Measurements from ENCODE around the gene TLE4.

The TLE4 gene

GRCh38 chr9:79572032-79572607, 355 bp downstream of the TLE4 start:
- peak; percentile 22 for DNase-seq (ENCODE audit: low spot score)

DNA sequence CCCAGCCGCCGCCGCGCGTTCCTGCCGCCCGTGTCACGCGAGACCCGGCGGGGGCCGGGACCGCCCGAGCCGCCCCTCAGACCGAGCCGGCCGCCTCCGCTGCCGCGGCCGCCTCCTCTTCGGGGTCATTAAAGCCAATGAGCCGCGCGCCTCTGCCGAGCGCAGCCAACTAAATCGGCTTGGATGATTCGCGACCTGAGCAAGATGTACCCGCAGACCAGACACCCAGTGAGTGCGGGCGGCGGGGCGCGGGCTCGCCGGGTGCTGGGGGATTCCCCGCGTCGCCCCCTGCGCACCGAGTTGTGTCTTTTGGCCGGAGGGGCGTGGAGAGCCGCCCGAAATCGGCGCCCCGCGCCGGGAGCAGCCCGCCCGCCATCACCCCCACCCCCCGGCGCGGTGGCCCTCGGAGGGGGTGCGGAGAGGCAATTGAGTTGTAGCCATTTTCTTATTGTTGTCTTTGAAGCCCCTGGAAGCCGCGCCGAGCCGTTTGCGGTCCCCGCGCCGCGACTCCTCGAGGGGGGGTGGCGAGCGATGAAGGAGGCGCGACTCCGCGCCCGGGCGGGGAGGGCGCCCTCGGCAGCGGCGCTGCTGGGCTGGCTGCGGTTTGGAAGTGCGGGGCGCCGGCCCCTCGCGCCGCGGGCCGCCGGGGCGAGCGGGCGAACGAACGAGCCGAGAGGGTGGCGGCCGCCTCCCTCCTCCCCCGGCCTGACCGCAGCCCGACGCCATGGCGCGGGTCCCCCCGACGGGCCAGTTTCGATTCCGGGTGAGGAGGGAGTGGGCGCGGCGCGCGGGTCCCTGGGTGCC, 1.0 kb downstream of the TLE4 start:
- peak; percentile 9 for DNase-seq (ENCODE audit: low spot score)

- no peak for DNase-seq (ENCODE audit: low spot score)
These were observed 1.7 kb downstream of the TLE4 start for GRCh38 chr9:79573412-79573923.

DNA sequence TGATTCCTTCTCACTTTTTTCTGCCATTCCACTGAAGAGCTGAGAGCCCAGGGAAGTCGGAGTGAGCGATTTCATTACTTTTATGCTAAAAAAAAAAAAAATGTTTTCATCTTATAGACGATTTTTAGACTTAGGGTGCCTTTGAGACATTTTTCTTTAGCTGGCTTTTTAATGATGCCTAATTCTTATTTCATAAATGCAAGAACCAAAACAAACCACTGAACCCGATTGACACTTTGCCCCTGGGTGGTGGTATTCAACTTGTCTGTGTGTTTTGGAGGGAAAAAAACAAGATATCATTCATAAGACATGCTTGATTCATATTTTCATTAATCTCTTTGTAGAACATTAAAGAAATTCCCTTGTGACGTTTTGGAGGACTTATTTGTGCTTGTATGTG, 2.4 kb downstream of the TLE4 start:
- DNase-seq (ENCODE audit: low spot score): no peak

DNA sequence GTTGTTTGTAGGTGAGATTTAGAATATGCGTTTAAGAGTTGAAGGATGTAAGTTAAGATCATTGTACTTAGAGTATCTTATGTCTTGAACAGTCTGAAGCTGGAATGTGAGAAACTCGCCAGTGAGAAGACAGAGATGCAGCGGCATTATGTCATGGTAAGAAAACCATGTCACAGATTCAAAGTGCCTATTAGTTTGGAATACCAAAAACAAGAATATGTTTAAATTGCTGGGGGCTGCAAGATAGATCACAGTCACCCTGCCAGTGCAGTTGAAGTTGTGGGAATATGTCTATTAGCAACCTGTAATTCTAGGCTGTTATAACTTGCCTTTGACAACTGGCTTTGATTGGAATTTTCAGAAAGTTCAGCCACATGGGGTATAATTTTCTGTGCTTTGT, 3.0 kb downstream of the TLE4 start:
- DNase-seq (ENCODE audit: low spot score): no peak

DNA sequence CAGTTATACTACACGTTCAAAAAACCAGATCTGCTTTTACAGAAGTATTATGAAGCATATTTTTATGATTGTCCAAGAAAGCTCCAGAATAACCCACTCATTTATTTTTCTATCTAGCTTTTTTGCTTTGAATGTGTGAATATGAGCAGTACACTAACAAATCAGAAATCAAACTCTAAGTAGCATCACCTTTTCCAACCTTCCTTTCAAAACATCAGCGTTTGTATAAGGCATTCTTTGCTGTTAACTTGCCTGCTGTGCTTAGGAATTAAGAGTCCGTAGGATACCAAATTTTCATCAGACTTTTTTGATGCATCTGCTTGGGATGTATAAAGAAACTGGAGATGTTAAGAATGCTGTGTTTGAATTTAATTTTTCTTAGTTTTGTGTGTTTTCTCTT, 3.8 kb downstream of the TLE4 start:
- no peak for DNase-seq (ENCODE audit: low spot score)

- DNase-seq (ENCODE audit: low spot score): no peak
These were observed 6.4 kb downstream of the TLE4 start for GRCh38 chr9:79577969-79578723.

- no peak for DNase-seq (ENCODE audit: low spot score)
These were observed 7.1 kb downstream of the TLE4 start for GRCh38 chr9:79578891-79579290.

DNA sequence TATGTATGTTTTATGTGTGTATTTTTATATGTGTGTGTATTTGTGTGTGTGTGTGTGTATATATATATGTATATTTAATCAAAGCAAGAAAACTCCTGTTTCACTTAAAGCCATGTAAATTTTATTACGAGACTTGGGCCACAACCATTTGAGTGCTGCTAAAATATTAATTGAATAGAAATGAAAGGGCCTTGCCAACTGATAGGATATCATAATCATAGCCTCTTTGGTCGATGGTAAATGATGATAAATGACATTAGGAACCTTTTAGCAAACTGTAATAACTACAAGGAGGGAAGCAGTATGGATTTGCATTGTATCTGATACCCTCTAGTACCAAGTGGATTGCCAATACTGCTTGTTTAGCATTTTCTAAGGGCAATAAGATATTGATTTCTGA, 7.9 kb downstream of the TLE4 start:
- no peak for DNase-seq (ENCODE audit: low spot score)

- DNase-seq (ENCODE audit: low spot score): no peak
These were observed 8.3 kb downstream of the TLE4 start for GRCh38 chr9:79580055-79580454.

GRCh38 chr9:79581388-79581787, 9.6 kb downstream of the TLE4 start:
- peak; percentile 14 for DNase-seq (ENCODE audit: low spot score)

- no peak for DNase-seq (ENCODE audit: low spot score)
These were observed 10.0 kb downstream of the TLE4 start for GRCh38 chr9:79581794-79582193.

DNA sequence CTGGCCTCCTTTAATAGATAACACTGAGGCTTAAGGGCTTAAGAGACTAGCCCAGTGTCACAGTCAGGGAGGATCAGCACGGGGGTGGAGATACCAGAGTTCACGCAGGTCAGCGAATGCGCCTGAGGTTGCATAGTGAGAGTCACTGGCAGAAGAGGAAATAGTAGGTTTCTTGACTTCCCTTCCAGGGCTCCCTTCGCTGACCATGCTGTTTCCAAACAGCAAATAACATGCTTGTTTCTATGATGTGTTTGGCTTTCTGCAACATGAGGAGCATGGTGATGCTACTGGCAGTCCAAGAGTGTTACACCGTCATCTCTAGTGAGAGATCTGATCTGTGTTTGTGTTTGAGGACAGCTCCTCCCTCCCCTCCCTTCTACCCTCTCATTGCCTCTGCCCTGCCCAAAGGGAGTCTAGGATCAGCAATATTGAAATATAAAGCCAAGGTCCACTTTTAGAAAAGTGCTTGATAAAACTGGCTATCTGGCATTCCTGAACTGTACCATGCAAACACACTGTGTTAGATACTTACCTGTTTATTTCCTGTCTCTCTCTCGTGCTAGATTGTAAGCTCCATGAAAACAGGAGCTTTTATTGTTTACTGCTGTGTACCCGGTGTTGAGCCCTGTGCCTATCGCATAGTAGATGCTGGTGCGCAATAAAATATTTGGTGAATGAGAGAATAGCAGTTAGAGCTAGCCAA, 12.3 kb downstream of the TLE4 start:
- peak; percentile 8 for DNase-seq (ENCODE audit: low spot score)

- DNase-seq (ENCODE audit: low spot score): no peak
These were observed 12.9 kb downstream of the TLE4 start for GRCh38 chr9:79584655-79584982.

DNA sequence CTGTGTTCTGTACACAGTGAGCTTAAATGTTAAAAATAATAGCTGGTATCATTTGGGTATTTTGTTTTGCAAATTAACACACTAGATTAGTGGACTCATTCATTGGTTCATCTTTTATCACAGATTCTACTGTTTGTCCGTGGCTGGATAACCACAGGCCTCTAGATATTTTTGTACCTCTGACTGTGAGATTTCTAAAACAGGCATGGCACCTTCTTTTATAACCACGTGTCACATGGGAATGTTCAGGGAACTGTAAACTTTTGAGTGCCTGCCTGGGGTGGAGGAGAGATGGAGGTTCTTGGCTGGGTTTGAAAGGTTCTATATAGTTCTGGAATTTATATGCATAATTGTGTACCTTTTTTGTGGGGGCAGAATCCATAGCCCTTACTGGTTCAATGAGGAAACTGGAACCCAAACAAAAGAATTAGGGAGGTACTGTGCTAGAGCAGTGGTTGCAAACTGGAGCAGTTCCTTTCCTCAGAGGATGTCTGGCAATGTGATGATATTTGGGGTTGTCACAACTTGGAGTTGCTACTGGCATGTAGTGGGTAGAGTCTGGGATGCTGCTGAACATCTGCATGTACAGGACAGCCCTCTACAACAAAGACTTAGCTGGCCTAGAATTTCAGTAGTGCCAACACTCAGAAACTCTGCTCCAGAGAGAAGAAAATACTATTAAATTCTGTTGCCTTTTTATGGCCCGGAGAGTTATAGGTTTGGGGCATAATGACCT, 16.9 kb downstream of the TLE4 start:
- no peak for DNase-seq (ENCODE audit: low spot score)

DNA sequence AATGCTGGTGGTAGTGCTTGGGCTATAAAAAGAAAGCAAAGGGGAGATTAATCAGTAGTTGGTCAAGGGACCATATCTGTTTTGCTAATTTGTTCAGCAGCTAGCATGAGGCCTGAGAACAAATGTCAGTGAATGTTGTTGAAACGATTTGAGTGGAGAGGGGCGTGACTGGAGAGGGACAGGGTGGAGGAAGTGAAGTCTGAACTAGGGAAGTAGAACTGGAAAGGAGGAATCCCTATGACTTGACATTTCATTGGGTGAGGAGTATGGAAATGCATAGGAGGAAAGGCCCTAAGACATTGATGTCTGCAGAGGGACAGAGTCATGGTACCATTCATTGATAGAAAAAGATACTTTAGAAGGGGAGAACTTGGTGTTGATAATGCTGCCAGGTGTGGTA, 19.7 kb downstream of the TLE4 start:
- no peak for DNase-seq (ENCODE audit: low spot score)

DNA sequence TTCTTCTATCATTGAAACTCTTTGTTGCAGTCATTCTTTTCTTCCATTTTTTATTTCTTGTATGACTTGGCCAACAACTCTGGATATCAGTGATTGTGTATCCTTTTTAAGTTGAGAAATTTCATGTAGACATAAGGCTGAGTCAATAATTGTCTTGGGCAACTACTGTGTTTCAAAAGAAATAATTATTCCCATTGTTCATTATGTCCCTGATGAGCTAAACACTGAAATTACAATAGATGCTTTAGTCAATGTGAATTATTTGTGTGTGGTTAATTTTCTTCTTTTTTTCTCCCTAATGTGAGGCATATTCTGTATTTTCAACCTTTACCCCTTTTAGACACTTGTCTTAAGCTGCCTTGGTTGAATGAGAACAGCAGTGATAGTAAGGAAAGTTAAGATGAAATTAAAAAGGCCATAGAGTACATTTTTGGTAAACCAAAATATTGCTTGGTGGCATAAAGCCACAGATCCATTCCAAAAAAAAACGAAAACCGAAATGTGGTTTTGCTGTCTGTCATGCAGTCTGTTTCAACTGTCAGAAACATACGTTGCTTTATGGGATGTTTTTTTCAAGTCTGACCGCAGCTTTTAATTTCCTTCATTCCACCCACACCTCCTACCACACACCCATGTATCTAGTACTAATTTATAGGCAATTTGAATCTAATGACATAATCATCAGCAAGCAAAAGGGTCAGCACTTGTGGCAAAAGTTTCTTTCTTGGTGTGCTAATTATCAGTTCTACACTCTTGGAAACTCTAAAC, 21.1 kb downstream of the TLE4 start:
- DNase-seq (ENCODE audit: low spot score): no peak

DNA sequence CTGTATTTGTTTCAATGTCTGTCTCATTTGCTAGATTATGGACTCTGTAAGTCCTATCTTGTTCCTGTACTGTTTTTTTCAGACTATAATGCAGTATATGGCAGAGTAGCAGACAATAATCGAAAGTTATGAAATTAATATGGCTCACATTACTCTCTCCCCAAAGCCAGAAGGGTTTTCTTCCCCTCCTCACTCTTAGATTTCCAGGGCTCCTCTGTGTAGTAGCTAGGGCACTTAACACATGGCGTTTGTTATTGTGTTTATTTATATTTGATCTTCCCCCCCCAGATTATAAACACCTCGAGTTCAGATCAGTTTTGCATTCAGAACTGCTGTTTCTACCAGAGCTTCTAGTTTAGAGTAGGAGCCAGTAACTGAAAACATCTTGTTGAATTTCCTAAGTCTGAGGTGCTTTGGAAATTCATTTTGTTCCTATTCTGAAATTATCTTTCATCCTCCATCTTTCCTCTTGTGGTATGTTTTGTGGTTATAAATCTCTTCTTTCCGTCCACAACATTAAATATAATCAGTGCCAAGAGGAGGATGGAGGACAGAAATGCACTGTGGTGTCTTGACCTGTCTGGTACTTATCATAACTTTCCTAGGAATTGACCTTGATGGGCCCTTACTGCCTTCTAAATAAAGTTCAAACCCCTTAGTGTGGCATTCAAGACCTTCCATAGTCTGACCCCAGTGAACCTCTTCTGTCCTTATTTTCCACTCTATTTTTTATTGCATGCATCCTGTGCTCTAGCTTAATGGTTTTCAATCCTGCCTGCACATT, 27.0 kb downstream of the TLE4 start:
- DNase-seq (ENCODE audit: low spot score): no peak

GRCh38 chr9:79600466-79600865, 28.7 kb downstream of the TLE4 start:
- DNase-seq (ENCODE audit: low spot score): no peak

- no peak for DNase-seq (ENCODE audit: low spot score)
These were observed 31.6 kb downstream of the TLE4 start for GRCh38 chr9:79603222-79603920.
